HG02884 (cell line): ENCODE data around the gene SCTR.

Experiments
- ATAC-seq: cut with Tn5 transposase; IDR thresholded peaks from one replicate; pipeline ENCODE4 v1.9.1; 2021; ENCODE audit warnings: mild to moderate bottlenecking, moderate library complexity; ENCODE audit not compliant: unreplicated experiment

The SCTR gene

GRCh38 chr2:119525614-119526013 is 1.3 kb upstream of the SCTR start:
- ATAC-seq, result no peak

GRCh38 chr2:119523383-119523951 is 816 bp downstream of the SCTR start:
- no peak for ATAC-seq

- no peak for ATAC-seq
These were observed 1.6 kb downstream of the SCTR start for GRCh38 chr2:119522671-119523070.

GRCh38 chr2:119521433-119522050 is 2.7 kb downstream of the SCTR start:
- no peak for ATAC-seq

GRCh38 chr2:119520696-119521432 is 3.4 kb downstream of the SCTR start:
- no peak for ATAC-seq

- ATAC-seq, result no peak
These were observed 5.2 kb downstream of the SCTR start for GRCh38 chr2:119519057-119519408.

GRCh38 chr2:119518401-119519056 is 5.8 kb downstream of the SCTR start:
- ATAC-seq, result no peak

- peak; percentile 95 for ATAC-seq
These were observed 6.8 kb downstream of the SCTR start for GRCh38 chr2:119517433-119517832.

GRCh38 chr2:119516121-119516520 is 8.2 kb downstream of the SCTR start:
- ATAC-seq, result no peak

- ATAC-seq, result no peak
These were observed 10.5 kb downstream of the SCTR start for GRCh38 chr2:119513832-119514231.

GRCh38 chr2:119512946-119513345 is 11.3 kb downstream of the SCTR start:
- no peak for ATAC-seq

- ATAC-seq, result no peak
These were observed 12.3 kb downstream of the SCTR start for GRCh38 chr2:119511989-119512388.

GRCh38 chr2:119508756-119509155 is 15.5 kb downstream of the SCTR start:
- ATAC-seq, result no peak

GRCh38 chr2:119496682-119497081 is 27.6 kb downstream of the SCTR start:
- no peak for ATAC-seq

GRCh38 chr2:119495948-119496347 is 28.3 kb downstream of the SCTR start:
- ATAC-seq, result no peak

GRCh38 chr2:119494163-119494790 is 30.0 kb downstream of the SCTR start:
- no peak for ATAC-seq

GRCh38 chr2:119491776-119492525 is 32.3 kb downstream of the SCTR start:
- ATAC-seq, result no peak

- no peak for ATAC-seq
These were observed 33.6 kb downstream of the SCTR start for GRCh38 chr2:119490653-119491195.

- ATAC-seq, result no peak
These were observed 34.2 kb downstream of the SCTR start for GRCh38 chr2:119490106-119490505.

- no peak for ATAC-seq
These were observed 34.9 kb downstream of the SCTR start for GRCh38 chr2:119489232-119489952.
